Stimulated activated CD8-positive, alpha-beta memory T cell treated with anti-CD3 and anti-CD28 coated beads, Interleukin-15, amount 100 ng/mL, for 24 hours (primary cell): ENCODE data around the gene RPTOR.

Experiments used
- DNase-seq: peaks from one replicate; pipeline ENCODE4 v3.0.0-alpha.2; 2020; ENCODE audit warnings: low read depth

The RPTOR gene

DNA sequence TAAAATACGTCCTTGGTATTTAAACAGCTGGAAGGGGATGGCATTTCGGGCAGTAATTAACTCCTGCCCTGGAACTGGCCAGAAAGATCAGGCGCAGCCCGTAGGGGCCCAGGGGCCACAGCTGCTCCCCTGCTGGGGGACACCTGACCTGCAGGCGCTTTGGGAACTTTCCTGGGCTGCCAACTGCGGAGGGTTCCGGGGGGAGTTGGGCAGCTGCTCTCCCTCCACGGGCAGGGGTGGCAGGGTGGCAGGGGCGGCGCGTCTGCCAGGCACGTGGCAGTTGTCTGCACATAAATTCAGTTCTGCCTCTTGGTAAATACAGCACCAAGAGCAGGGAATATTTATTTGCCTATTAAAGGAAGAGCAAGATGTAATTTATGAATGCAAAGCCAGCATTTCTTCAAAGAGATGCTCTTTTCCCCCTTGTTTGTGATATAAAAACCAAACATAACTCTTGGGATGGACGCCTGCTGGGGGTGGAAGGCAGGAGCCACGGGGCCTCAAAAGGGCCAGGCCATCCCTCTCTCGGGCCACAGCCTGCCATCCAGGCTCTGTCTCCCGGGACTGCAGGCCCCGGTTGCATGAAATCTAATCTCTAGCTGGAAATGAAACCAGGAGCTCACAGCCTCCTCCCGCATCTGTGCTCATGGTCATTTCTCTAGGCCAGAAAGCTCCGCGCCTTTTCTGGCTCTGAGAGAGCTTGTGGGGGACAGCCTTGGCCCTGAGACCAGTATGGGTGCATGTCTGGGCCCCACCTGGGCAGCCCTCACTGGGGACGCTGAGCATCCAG lies 417.1 kb downstream of the RPTOR start:
- no peak for DNase-seq

DNA sequence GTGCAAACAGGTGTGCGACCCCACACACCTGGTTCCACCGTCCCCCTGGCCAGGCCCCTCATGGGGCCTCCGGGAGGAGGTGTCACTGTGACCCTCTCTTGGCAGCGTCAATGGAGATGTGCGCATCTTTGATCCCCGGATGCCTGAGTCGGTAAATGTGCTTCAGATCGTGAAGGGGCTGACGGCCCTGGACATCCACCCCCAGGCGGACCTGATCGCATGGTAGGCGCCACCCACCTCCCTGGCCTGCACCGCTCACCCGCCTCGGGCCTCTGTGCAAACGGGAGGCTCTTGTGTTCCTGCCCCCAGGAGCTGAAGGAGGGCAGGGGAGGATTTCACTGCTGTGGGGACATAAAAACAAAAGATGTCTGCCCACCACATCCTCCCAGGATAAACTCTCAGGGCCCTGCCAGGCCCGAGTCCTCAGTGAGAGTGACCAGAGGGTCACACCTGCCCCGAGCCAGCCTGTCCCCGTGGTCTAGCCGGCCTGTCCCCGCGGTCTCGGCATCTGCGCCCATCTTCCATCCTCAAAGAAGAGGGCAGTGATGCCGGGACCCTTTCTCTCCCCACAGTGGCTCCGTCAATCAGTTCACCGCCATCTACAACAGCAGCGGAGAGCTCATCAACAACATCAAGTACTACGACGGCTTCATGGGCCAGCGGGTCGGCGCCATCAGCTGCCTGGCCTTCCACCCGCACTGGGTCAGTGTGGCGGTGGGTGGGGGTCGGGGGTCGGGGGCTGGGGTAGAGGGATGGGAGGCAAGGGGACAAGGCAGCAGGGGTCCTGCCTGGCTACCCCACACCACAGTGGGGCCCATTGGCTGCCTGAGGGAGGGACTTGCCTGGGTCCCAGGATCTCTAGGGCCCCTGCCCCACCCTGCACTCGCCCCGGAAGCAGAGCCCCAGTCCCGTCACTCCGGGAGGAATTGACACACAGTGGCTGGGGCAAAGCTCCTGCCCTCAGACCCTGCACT lies 418.0 kb downstream of the RPTOR start:
- DNase-seq, result no peak

DNA sequence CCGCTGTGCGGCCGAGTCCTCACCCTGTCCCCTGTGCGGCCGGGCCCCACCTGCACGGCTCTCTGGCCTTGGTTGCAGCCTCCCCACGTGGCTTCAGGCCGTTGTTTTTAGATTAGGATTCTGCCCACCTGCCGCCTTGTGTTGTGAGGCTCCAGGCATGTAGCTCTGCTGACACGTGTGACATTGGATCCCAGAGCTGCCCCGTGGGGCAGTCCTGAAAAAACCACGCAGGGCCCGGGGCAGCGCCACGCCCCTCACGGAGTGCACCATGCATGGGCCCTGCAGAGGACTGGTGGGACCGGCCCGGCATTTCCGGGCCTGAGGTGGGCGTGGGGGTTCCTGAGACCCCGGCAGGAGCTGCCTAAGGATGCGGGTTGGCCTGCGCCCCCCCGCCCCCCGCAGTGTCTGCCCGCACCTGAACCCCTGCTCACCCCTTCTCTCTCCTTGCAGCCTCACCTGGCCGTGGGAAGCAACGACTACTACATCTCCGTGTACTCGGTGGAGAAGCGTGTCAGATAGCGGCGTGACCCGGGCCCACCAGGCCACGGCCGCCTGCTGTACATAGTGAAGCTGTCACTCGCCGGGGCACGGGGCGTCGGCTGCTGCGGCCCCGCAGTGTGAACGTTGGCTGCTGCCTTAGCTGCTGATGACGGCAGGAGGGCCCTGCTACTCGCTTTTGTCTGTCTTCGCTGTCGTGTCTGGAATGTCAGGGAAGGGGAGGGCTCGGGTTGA lies 419.3 kb downstream of the RPTOR start:
- DNase-seq, result no peak

DNA sequence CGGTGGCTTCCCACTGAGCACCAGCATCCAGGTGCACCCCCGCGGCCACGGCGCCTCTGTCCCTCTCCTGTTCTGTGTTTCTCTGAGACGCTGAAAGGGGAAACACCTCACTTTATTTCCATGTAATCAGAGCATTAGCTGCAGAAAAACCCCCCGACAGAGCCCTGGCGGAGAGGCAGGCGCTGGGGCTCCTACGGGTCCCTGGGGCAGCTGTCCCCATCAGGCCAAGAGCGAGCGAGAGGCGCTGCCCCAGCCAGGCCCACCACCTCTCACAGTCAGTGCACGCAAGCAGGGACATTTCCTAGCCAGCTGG lies 419.9 kb downstream of the RPTOR start:
- no peak for DNase-seq

DNA sequence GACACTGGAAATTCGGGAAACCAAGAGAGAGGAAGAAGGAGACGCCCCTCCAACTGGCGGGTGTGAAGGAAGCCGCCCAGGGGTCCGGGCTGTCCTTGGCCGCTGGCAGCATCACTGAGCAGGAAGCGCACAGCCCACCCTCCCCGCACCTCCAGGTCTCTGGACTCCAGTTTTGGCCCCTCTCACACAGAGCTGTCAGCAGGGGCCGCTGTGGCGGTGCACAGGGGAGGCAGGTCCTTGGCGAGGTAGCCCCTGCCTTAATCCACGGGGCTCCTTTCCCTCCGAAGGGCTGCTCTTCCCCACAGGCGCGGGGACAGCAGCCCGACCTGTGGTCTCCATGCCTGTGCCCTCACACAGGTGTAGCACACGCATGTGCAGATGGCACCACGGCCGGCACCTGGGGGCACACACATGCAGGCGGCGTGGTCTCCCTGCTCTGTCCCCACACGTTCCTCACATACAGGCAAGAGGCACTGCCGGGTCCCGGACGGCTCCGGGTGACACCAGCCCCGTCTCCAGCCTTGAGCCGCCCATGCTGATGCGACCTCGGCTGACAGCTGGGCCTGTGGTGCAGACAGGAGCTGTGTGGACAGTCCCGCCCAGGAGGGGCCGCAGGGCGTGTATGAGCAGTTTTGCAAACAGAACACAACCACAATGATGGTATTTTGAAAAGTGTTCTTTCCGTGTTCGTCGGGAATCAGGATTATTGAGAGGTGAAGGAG lies 420.4 kb downstream of the RPTOR start:
- DNase-seq, result no peak

DNA sequence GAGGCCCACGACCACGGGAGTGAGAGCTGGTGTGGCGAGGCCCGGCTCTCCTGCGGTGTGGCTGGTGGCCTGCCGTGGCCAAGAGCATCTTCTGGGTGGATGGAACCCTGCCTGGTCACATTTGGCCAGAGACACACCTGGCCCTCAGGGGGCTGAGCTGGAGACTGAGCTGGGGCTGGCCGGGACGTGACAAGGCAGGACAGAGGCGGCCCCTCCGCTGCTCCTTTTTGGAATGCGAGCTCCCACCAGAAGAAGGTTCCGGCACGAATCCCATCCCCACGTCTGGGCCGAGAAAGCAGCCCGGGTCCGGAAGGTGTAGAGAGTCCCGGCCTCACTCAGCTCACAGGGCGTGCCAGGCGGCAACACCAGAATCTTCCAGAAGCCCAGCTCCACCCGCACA lies 421.0 kb downstream of the RPTOR start:
- DNase-seq, result no peak

DNA sequence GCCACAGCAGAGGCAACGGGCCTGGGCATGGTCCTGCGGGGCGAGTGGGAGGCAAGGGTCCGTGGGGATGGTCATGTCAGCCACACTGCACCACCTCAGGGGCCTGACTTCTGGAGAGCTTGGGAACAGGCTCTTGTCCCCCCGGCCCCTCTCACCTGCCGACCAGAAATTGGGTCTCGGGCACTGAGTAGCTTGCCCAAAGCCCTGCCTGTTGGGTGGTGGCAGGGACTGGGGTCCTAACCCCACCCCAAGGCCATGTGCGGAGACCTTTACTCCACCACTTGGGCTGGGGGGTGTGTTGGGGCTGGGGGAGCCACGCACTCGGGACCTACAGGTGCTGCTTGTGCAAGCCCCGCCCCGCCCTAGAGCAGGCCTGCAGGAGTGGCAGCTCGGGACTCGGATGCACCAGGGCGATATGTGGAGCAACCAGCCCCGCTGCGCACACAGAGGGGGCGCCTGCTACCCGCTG lies 422.8 kb downstream of the RPTOR start:
- no peak for DNase-seq

DNA sequence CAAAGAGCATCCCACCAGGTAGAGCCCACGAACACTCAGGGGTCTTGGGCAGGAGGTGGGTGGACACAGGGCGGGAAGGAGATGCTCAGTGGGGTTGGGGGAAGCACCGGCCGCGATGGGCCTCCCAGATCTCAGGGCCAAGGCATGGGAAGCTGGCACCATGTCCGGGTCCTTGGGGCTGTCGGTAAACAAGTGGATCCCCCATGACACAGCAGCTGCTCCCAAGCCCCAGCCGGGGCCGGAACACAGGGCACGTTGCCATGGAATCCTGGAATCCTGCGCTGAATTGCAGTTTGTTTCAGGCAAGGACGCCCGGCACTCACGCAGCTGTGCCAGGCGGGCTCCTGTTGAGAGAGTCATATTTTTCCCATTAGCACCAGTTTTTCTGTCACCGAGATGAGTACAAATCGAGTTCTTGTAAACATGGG lies 424.0 kb downstream of the RPTOR start:
- no peak for DNase-seq

DNA sequence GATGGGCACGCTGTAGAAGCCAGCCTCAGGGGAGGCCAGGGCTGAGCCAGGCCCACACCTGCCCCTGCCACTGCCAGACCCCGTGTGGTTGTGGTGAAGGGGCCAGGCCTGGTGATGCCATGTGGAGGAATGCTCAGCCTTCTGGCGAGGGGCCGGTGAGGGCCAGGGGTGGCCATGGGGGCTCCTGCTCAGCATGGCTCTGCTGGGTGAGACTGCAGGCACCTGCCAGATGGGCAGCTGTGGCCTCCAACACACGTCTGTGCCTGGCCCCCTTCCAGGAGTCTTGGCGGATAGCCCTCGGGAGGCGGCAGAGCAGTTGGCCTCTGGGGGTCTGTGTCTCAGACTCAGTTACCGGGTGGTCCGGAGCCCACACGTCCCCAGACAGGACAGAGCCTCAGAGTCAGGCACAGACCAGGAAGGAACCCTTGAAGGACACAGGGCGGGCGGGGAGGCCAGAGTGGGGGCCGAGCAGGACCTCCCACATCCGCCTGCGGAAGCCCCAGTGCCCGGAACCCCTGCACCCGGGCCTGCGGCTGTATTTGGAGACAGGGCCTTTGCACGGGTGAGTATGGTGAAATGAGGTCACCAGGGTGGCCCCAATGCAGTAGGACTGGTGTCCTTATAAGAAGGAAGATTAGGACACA lies 424.5 kb downstream of the RPTOR start:
- DNase-seq, result no peak

DNA sequence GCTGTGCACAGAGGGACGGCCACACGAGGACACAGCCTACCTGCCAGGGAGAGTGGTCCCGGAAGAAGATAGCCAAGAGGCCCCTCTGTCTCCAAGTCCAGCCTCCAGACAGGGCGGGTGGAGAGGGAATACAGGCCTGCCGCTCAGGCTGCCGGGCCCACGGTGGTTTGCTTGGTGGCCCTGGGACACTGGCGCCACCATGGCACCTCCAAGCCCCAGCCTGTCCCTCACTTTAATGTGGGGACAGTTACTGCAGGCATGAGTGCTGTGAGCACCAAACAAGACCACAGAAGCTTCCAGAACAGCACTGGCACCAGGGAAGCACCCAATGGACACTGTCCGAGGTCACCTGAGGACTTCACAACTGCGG lies 425.0 kb downstream of the RPTOR start:
- no peak for DNase-seq

DNA sequence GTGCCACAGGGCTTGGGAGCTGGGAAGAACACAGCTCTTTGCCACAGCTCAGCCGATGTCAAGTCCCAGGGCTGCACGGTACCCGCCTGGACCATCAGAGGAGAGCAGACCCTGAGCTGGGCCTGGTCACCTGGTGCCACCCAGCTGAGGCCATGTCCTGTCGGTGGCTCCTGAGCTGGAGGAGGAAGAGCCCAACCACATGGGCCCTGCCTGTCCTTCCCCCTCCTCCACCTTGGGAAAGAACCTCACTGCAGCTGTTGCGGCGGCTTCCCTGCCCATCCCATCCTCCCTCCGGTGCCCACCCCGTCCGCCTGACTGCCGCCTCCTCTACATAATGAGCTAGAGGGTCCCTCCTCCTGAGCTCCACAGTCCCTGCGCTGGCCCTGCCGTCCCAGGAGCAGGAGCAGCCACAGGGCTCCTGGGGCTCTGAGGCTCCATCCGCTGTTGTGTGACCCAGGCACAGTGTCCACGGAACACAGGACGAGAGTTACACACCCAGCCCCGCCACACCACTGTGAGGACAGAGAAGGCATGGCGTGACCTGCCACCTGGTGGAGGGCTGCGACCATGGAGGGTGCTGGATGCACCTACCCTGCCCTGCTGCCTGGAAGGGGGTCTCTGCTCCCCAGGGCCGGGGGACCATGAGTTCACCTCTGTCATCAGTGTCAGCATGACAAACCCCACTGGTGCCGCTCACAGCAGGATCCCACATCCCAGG lies 425.6 kb downstream of the RPTOR start:
- no peak for DNase-seq

DNA sequence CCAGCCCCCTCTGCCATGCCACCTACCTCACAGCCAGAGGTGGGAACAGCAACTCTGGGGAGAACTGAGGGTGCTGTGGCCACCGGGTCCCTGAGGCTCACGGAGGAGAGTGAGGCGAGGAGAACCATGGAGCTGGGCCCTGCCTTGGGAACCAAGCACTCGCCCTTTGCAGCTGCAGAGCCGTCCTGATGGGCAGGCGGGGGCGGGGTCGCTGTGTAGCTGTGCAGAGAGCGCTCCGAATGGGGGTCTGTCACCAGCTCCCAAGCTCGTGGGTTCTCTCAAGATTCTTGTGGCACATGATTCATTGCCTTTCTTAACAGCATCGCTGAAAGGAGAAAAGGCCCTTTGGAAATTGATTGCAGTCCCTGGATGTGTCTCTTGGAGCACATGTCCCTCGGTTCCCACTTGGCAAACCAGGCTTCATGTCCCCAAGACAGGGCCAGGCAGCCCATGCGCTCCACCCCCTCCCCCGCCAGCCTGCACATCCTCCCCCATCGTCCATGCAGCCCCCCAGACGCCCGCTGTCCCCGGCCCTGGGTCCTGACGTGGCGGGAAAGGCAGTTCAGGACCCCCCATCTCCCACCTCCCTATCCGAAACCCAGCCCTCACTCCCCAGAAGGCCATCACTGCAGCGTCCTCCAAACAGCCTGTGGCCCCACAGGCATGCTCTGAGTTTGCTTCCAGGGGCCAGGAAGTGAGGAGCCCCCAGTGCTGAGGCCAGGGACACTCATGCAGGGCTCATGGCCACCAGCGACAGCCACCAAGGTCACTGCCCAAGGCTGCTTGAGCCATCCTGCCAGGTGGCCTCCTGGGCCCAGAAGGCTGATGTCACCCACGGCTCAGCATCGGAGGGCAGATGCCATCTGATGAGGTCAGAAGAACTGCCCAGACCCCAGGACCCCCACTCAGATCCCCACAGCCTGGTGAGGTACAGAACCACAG lies 426.4 kb downstream of the RPTOR start:
- DNase-seq, result no peak

DNA sequence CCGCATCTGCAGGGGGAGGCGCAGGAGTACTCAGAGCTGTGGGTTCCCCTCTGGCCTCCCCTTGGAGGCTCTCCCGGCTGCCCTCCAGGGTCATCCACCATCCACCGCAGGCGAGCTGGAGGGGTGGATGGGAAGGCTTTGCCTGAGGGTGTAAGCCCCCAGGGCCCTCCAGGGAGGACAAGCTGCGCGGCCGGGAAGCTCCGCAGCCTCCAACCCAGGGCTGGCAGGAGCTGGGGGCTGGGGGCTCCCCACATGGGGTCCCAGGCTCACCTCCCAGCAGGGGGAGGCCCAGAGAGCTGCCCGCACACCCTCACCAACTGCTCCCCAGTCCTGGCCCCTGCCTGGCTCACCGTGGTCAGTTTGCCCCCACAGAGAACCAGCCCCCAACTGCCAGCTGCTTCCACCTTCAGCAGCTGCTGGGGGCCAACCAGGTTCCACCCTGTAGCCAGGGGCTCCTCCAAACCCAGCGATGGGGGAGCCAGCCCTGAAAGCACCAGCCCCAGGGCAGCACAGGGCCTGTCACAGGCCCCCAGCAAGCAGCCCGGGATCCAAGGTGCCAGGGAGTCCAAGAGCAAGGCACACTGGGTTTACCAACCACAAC lies 427.2 kb downstream of the RPTOR start:
- DNase-seq, result no peak

DNA sequence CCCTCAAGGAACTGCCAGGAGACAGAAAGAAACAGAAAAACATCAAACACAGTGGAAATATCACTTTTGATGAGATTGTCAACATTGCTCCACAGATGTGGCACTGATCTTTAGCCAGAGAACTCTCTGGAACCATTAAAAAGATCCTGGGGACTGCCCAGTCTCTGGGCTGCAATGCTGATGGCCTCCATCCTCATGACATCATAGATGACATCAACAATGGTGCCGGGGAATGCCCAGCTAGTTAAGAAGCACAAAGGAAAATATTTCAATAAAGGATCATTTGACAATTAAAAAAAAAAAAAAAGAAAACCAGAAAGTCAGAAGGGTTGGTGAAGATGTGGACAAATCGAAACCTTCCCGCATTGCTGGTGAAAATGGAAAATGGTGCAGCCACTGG lies 432.1 kb downstream of the RPTOR start:
- no peak for DNase-seq

DNA sequence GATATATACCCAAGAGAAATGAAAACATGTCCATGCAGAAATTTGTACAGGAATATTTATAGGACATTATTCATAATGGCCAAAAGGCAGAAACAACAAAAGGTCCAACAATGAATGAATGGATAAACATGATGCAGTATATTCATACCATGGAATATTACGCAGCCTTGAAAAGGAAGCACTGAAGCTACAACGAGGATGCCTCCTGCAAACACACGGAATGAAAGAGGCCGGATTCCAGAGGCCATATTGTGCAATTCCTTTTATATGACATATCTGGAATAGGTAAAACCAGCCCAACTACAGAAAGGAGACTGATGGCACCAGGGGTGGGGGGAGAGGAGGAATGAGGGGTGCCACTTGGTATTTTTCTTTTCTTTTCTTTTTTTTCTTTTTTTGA lies 432.5 kb downstream of the RPTOR start:
- DNase-seq, result no peak

DNA sequence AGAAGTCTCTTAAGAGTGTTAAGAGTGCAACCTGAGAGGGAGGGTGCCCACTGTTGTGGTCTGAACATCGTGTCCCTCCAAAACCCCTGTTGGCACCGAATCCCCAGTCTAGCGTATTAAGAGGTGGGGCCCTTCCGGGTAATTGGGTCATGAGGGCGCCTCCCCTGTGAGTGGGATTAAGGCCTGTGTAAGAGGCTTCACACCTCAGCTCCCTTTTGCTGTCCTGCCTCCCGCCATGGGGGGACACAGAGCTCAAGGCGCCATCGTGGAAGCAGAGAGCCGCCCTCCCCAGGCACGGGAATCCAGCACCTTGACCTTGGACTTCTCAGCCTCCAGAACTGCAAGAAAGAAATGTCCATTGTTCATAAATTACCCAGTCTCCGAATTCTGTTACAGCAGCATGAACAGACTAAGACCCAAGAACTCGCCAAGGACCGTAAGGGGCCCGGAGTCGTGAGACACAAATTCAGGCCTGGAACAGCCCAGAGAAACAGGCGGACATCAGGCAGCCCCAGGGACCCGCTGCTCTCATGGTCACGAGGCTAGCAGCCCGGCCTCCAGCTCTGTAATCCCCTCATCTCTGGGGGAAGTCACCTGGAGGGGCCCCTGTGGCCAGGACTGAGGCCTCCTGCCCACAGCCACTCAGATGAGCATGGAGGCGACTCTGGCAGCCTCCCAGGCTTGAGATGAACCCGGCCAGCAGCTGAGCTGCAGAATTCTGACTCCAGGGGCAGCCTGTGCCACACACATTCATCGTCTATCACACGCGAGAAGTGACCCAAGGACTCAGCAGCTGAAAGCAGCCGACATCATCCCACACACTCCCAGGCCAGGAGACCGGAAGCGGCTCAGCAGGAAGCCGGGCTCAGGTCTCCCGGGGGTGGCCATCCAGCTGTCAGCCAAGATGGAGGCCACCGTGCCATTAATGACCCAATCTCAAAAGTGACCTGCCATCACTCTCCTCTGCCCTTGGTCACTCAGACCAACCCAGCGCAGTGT lies 434.2 kb downstream of the RPTOR start:
- no peak for DNase-seq

DNA sequence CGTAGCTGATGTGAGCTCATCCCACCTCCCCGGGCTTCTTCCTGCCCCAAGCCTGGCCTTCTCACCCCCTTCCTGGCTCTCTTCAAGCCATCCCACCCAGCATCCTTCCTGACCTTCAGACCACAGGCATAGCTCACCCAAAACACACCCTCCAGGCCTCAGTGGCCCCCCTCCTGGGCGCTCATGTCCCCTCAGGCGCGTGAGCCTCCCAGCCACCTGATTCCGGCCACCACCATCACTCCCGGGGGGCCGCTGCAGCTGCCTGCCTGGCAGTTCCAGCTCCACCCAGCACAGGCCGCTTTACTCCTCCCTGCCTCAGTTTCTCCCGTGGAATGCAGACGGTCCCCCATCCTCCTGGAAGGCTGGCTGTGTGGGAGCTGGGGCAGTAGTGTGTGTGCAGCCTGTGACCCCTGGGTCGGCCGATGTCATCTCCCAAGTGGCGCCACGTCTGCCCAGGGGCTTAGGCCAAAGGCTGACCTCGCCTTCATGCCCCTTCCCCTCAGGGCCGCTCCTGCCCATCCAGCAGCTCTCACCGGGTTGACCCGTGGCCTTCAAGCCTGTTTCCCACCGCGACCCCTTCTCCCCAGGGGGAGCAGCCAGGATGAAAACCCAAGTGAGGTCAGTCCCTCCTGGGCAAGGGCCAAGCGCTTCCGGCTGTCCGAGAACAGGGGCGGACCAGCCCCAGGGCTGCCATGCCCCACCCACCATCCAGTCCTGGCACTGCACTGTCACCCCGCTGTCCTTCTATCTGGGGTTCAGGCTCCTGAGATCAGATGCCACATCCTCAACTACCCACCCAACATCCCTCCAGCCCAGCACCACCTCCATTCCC lies 435.1 kb downstream of the RPTOR start:
- DNase-seq, result no peak
